AG09309 (cell line): Measurements from ENCODE around the gene MAN1C1.

Source experiments
- DNase-seq: peaks from one replicate; pipeline ENCODE4 v3.0.0-alpha.2; 2010; ENCODE audit warnings: low read depth
- H3K4me3 ChIP-seq: 2 replicates; pipeline ENCODE4 v1.5.1; 2011; ENCODE audit warnings: mild to moderate bottlenecking, low read depth, low read length, moderate library complexity; ENCODE audit not compliant: control insufficient read depth
- CTCF ChIP-seq: IDR thresholded peaks from 2 replicates; pipeline ENCODE4 v1.5.1; 2011; ENCODE audit warnings: mild to moderate bottlenecking, low read depth, low read length, inconsistent platforms; ENCODE audit not compliant: insufficient read depth, control insufficient read depth; ENCODE audit errors: missing control alignments

Gene MAN1C1

GRCh38 chr1:25664357-25665199 is 48.0 kb downstream of the MAN1C1 start:
- DNase-seq: no peak
- TF ChIP-seq CTCF: no peak

GRCh38 chr1:25666460-25666859 is 49.9 kb downstream of the MAN1C1 start:
- DNase-seq: no peak
- no peak for TF ChIP-seq CTCF
- no peak overlapping the region for H3K4me3 ChIP-seq

More at GRCh38 chr1:25664357-25665199, 48.0 kb downstream of the MAN1C1 start:
- no peak overlapping the region for H3K4me3 ChIP-seq

- no peak for TF ChIP-seq CTCF
- DNase-seq: no peak
Measured at GRCh38 chr1:25668931-25669573, 52.5 kb downstream of the MAN1C1 start.

GRCh38 chr1:25669781-25670567 is 53.4 kb downstream of the MAN1C1 start:
- DNase-seq: no peak
- no peak for TF ChIP-seq CTCF

More at GRCh38 chr1:25668931-25669573, 52.5 kb downstream of the MAN1C1 start:
- no peak overlapping the region for H3K4me3 ChIP-seq

GRCh38 chr1:25671929-25672328 is 55.3 kb downstream of the MAN1C1 start:
- TF ChIP-seq CTCF: no peak
- H3K4me3 ChIP-seq: no peak overlapping the region
- no peak for DNase-seq

More at GRCh38 chr1:25669781-25670567, 53.4 kb downstream of the MAN1C1 start:
- H3K4me3 ChIP-seq: no peak overlapping the region

GRCh38 chr1:25672763-25673409 is 56.3 kb downstream of the MAN1C1 start:
- TF ChIP-seq CTCF: no peak
- no peak for DNase-seq
- H3K4me3 ChIP-seq: no peak overlapping the region
